ENCODE data around the gene PEX16. TPM values are rescaled to one million over a fixed set of nuclear protein-coding genes. Genes with fewer than 3 reads are reported as not detected.
A peak's percentile ranks its signal among the peaks of the same experiment; 100 is the strongest.

PEX16 gene
- total and polyA plus RNA-seq, 2 of the 13 experiments (the other 11 are each of a cell fraction or from before 2014, with no cell fraction given), result 12.5 to 21.8 TPM

- no peak for TF ChIP-seq GATAD2A (CRISPR knock-in tag; IDR thresholded peaks at IDR 0.05)
- TF ChIP-seq BCLAF1 (IDR thresholded peaks at IDR 0.05), result no peak
- TF ChIP-seq ZNF367 (CRISPR knock-in tag; IDR thresholded peaks at IDR 0.05; ENCODE audit: borderline replicate concordance), result peak; percentile 82; the same call in 1 of the 2 replicates
- no peak for TF ChIP-seq PAX8 (CRISPR knock-in tag; IDR thresholded peaks at IDR 0.05; ENCODE audit: borderline replicate concordance)
- TF ChIP-seq ZKSCAN5 (CRISPR knock-in tag; IDR thresholded peaks at IDR 0.05), result no peak
- TF ChIP-seq, protein P1, sequence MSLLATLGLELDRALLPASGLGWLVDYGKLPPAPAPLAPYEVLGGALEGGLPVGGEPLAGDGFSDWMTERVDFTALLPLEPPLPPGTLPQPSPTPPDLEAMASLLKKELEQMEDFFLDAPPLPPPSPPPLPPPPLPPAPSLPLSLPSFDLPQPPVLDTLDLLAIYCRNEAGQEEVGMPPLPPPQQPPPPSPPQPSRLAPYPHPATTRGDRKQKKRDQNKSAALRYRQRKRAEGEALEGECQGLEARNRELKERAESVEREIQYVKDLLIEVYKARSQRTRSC (CRISPR knock-in tag; IDR thresholded peaks at IDR 0.05; ENCODE audit: low read depth), result no peak
- no peak for TF ChIP-seq ZNF841 (CRISPR knock-in tag; IDR thresholded peaks at IDR 0.05; ENCODE audit: borderline replicate concordance)
- TF ChIP-seq POLR2AphosphoS5 (IDR thresholded peaks at IDR 0.05; ENCODE audit: low read depth, low read length), result peak; percentile 66; the same call in 1 of the 2 replicates
- TF ChIP-seq MXD3 (CRISPR knock-in tag; IDR thresholded peaks at IDR 0.05), result no peak
- TF ChIP-seq, protein P2, sequence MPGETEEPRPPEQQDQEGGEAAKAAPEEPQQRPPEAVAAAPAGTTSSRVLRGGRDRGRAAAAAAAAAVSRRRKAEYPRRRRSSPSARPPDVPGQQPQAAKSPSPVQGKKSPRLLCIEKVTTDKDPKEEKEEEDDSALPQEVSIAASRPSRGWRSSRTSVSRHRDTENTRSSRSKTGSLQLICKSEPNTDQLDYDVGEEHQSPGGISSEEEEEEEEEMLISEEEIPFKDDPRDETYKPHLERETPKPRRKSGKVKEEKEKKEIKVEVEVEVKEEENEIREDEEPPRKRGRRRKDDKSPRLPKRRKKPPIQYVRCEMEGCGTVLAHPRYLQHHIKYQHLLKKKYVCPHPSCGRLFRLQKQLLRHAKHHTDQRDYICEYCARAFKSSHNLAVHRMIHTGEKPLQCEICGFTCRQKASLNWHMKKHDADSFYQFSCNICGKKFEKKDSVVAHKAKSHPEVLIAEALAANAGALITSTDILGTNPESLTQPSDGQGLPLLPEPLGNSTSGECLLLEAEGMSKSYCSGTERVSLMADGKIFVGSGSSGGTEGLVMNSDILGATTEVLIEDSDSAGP (CRISPR knock-in tag; IDR thresholded peaks at IDR 0.05; ENCODE audit: borderline replicate concordance), result peak; percentile 47; the same call in 1 of the 2 replicates
- TF ChIP-seq CEBPZ (IDR thresholded peaks at IDR 0.05; ENCODE audit: low read length), result no peak
- TF ChIP-seq ZNF382 (CRISPR knock-in tag; IDR thresholded peaks at IDR 0.05; ENCODE audit: borderline replicate concordance), result no peak
- peak; percentile 60 for TF ChIP-seq MAX (IDR thresholded peaks at IDR 0.05)
- TF ChIP-seq ZSCAN9 (CRISPR knock-in tag; IDR thresholded peaks at IDR 0.05; ENCODE audit: borderline replicate concordance), result no peak; the same call in 1 of the 2 replicates
- peak; percentile 10; the same call in 1 of the 2 replicates for TF ChIP-seq ZNF777 (CRISPR knock-in tag; IDR thresholded peaks at IDR 0.05)
- no peak for TF ChIP-seq EED (CRISPR knock-in tag; IDR thresholded peaks at IDR 0.05)
- TF ChIP-seq PLSCR1 (CRISPR knock-in tag; IDR thresholded peaks at IDR 0.05; ENCODE audit: borderline replicate concordance), result no peak
- no peak for TF ChIP-seq TEF (CRISPR knock-in tag; IDR thresholded peaks at IDR 0.05)
Observed at GRCh38 chr11:45917623-45918330, at the start of gene PEX16 (continued).
